SH-SY5Y (cell line): ENCODE results near the gene CHRNB1.

Experiments
- GATA2 ChIP-seq: IDR thresholded peaks from 2 replicates; pipeline ENCODE4 v1.6.1; 2011; ENCODE audit warnings: mild to moderate bottlenecking, low read depth, low read length
- GATA3 ChIP-seq: IDR thresholded peaks from 2 replicates; pipeline ENCODE4 v1.6.1; 2011; ENCODE audit warnings: low read depth, mild to moderate bottlenecking, low read length, moderate library complexity

DNA sequence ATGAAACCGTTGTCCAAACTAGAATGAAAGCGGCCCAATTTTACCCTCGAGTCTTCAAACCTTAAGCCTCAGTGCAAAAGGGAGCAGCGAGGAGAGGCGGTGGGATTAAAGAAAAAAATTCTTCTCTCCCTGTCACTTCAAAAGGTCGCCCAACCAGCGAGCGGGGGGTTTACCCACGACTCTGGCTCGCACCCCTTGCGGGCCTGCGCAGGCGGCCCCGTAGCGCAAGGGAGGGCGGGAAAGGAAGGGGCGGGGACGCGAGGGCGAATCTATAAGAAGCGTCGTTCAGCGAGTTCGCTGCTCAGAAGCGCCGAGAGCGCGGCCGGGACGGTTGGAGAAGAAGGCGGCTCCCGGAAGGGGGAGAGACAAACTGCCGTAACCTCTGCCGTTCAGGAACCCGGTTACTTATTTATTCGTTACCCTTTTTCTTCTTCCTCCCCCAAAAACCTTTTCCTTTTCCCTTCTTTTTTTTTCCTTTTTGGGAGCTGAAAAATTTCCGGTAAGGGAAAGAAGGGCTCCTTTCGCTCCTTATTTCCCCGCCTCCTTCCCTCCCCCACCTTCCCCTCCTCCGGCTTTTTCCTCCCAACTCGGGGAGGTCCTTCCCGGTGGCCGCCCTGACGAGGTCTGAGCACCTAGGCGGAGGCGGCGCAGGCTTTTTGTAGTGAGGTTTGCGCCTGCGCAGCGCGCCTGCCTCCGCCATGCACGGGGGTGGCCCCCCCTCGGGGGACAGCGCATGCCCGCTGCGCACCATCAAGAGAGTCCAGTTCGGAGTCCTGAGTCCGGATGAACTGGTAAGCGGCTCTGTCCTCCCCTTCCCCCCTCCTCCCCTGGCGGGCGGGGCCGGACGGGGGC is 39.4 kb downstream of the CHRNB1 start, which contains the start of gene POLR2A:
- TF ChIP-seq GATA3 (no peak), GATA2 (no peak)
